ENCODE results near the gene HOXD10.

Gene HOXD10

DNA sequence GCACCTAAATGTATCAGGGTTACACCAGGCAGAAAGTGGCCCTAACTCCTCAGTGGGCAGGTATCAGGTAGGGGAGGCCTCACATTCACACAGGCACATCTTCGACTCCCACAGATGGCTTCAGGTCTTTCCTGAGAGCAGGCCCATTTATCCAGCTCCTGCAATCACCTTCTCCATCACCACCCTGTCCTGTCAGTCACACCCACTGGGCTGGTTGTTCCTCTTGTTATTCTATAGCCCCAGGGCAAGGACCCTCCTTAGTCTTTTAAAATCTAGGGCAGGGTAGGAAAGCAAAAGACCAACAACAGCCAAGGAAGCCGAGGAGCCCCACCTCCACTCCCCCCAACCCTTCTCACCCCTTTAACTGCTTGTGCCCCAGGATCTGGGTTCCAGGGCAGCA lies 25.7 kb downstream of the HOXD10 start:
- no peak overlapping the region for H3K4me3 ChIP-seq (ENCODE audit: low read depth, low read length)
- no peak for DNase-seq (ENCODE audit: low read depth)
- TF ChIP-seq, protein P1, sequence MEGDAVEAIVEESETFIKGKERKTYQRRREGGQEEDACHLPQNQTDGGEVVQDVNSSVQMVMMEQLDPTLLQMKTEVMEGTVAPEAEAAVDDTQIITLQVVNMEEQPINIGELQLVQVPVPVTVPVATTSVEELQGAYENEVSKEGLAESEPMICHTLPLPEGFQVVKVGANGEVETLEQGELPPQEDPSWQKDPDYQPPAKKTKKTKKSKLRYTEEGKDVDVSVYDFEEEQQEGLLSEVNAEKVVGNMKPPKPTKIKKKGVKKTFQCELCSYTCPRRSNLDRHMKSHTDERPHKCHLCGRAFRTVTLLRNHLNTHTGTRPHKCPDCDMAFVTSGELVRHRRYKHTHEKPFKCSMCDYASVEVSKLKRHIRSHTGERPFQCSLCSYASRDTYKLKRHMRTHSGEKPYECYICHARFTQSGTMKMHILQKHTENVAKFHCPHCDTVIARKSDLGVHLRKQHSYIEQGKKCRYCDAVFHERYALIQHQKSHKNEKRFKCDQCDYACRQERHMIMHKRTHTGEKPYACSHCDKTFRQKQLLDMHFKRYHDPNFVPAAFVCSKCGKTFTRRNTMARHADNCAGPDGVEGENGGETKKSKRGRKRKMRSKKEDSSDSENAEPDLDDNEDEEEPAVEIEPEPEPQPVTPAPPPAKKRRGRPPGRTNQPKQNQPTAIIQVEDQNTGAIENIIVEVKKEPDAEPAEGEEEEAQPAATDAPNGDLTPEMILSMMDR (IDR thresholded peaks at IDR 0.05; ENCODE audit: low read depth, low read length): no peak
- TF ChIP-seq MYC (IDR thresholded peaks at IDR 0.05; ENCODE audit: low read depth, low read length): no peak
- TF ChIP-seq, protein P2, sequence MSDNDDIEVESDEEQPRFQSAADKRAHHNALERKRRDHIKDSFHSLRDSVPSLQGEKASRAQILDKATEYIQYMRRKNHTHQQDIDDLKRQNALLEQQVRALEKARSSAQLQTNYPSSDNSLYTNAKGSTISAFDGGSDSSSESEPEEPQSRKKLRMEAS (IDR thresholded peaks at IDR 0.05; ENCODE audit: low read depth, low read length): no peak

DNA sequence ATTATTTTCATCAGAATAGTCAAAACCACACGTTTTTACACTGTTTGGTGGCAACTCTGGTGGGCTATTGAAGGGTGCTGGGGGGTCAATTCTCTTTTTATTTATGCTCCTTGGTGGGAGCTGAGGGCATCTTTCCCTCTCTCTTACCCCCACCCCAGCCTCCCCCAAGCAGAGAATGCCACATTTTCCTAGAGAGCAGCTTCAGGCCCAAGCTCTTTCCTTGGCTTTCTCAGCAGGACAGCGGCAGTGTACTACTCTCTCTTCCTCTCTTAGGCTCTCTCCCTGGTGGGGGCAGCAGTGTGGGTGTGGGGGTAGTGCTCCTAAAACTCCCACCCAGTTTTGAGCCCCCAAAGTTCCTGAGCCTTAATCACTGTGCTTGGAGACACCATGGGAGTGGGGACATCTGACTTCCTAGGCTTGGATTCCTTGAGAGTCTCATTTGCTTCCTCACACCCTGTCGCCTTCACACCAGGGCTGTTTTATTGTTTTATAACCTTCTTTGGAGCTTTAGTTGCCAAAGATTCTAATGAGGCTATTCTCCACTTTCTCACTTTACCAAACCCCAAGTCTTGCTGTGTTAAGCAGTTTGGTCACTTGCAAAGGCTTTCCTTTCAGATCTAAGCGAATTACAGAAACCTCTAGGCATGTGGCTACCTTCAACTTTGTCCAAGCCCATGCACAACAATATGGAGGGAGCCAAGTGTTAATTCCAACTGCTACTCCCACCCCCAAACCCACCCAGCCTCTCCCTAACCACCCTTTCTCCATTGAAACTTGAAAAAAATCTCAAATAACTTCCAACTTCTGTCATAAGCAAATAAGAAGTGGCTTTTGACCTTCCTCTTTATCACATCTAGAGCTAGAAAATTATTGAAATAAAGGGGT lies 28.7 kb downstream of the HOXD10 start:
- TF ChIP-seq POLR2A (IDR thresholded peaks at IDR 0.05; ENCODE audit: extremely low read depth, insufficient read length) (no peak), MYC (IDR thresholded peaks at IDR 0.05; ENCODE audit: low read depth, low read length) (no peak)
- TF ChIP-seq, protein P2 (IDR thresholded peaks at IDR 0.05; ENCODE audit: low read depth, low read length): no peak
- TF ChIP-seq, protein P1 (IDR thresholded peaks at IDR 0.05; ENCODE audit: low read depth, low read length): no peak
- no peak overlapping the region for H3K4me3 ChIP-seq (ENCODE audit: low read depth, low read length)
- DNase-seq (ENCODE audit: low read depth): no peak

DNA sequence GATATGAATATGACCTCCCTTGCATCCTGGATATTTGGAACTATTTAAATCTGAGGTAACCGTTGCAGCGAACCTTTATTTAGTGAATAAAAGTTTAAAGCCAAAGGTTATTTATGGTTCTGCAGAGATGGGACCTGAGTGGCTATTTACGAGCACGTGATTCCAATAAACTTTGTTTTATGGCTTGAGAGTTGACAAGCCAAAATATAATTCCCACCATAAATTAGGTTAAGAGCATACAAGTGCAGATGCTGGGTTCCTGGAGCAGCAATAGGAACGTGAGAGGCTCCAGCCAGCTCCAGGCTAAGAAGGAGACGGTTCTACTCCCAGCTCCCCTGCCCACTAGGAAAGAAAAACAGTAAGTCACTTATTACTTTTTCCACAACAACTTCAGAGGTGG lies 29.5 kb downstream of the HOXD10 start:
- no peak for DNase-seq (ENCODE audit: low read depth)
- TF ChIP-seq, protein P1 (IDR thresholded peaks at IDR 0.05; ENCODE audit: low read depth, low read length): no peak
- TF ChIP-seq POLR2A (IDR thresholded peaks at IDR 0.05; ENCODE audit: extremely low read depth, insufficient read length): no peak
- TF ChIP-seq, protein P2 (IDR thresholded peaks at IDR 0.05; ENCODE audit: low read depth, low read length): no peak
- no peak for TF ChIP-seq MYC (IDR thresholded peaks at IDR 0.05; ENCODE audit: low read depth, low read length)
- no peak overlapping the region for H3K4me3 ChIP-seq (ENCODE audit: low read depth, low read length)

DNA sequence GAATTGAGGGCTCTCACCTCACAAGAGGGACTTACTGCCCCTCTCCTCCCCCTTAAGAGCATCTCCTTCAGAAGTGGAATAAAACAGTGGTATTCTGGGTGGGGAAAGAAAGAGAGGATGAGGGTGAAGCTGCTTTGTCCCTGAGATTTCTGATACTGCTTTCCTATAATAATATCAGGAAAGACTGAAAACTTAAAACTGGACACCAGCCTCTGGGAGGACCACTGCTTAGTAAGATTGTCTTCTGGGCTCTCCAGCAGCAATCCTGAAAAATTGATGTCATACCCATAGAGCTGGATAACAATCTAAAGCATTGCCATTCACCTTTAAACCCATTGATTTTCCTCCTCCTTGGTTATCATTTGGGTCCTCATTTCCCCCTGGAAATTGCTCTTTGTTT lies 30.1 kb downstream of the HOXD10 start:
- TF ChIP-seq POLR2A (IDR thresholded peaks at IDR 0.05; ENCODE audit: extremely low read depth, insufficient read length) (no peak), MYC (IDR thresholded peaks at IDR 0.05; ENCODE audit: low read depth, low read length) (no peak)
- TF ChIP-seq, protein P2 (IDR thresholded peaks at IDR 0.05; ENCODE audit: low read depth, low read length): no peak
- TF ChIP-seq, protein P1 (IDR thresholded peaks at IDR 0.05; ENCODE audit: low read depth, low read length): no peak
- no peak for DNase-seq (ENCODE audit: low read depth)
- H3K4me3 ChIP-seq (ENCODE audit: low read depth, low read length): no peak overlapping the region

DNA sequence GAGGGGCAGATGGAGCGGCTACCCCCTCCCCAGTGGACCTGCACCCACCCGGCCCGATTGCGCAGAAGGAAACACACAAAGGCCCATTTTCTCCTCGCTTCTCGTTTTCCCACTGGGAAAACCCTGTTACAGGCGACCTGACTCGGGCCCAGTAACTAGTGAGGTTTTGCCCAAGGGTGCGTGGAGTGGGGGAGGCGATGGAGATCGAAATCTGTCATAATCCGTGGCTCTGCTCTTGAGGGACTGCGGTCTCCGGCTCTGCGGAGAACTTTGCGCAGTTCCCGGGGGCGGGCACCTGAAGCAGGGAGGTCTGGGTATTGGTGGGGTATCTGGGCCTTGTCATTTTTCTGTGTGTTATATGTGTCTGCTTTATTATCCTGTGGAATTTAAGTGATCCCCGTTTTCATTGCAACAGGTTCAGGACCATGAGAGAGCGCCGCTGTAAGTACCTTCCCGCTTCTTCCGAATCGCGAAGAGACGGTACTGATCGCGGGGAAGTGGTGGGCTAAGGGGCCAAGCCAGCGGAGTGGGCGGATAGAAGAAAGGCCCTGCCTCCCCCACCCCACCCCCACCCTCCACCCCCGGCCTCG lies 30.7 kb downstream of the HOXD10 start:
- H3K4me3 ChIP-seq (ENCODE audit: low read depth, low read length): no peak overlapping the region
- TF ChIP-seq MYC (IDR thresholded peaks at IDR 0.05; ENCODE audit: low read depth, low read length) (no peak), POLR2A (IDR thresholded peaks at IDR 0.05; ENCODE audit: extremely low read depth, insufficient read length) (no peak)
- TF ChIP-seq, protein P2 (IDR thresholded peaks at IDR 0.05; ENCODE audit: low read depth, low read length): no peak
- TF ChIP-seq, protein P1 (IDR thresholded peaks at IDR 0.05; ENCODE audit: low read depth, low read length): no peak
- DNase-seq (ENCODE audit: low read depth): no peak

Data from NB4 (cell line).